ENCODE data around the gene MYBBP1A. TPM values are rescaled to one million over a fixed set of nuclear protein-coding genes. Genes with fewer than 3 reads are reported as not detected.

Gene MYBBP1A
- total and polyA plus RNA-seq, 2 of the 13 experiments (the other 11 are each of a cell fraction or from before 2014, with no cell fraction given) = 18.6 to 54.8 TPM

DNA sequence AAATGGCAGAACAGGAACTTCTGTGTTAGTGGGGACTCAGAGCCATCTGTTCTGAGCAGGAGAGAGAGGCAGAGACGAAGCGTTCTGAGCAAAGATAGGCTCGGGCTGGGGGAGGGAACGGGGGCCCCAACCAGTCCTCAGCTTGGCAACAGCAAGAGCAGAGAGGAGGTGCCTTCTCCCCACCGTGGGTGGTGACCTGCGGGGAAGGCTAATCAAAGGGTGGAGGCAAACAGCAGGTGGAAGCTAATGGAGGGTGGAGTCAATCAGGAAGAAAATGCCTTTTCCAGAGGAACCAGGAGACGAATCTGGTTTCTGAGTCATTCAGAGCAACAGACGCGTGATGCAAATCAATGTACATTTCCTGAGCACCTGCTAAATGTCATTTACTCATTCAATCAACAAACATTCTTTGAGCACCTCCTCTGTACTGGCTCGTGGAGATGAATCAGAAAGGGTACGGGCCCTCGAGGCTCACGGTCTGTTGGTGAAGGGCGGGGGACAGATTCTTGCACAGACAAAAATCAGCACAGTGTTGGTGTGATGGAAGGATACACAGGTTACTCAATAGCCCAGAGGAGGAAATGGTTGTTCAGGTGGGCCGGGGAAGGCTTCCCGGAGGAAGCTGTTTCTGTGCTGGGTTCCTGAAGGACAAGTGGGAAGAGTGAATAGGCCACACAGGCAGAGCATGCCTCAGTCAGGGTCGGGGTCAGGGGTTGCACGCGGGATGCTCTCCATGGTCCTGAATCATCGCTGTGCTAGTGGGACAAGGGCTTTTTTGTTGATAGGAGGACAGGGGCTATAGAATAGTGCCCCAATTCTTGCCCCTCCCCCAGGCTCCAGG, 62.2 kb downstream of the MYBBP1A start (continued):
- TF ChIP-seq, protein P1, sequence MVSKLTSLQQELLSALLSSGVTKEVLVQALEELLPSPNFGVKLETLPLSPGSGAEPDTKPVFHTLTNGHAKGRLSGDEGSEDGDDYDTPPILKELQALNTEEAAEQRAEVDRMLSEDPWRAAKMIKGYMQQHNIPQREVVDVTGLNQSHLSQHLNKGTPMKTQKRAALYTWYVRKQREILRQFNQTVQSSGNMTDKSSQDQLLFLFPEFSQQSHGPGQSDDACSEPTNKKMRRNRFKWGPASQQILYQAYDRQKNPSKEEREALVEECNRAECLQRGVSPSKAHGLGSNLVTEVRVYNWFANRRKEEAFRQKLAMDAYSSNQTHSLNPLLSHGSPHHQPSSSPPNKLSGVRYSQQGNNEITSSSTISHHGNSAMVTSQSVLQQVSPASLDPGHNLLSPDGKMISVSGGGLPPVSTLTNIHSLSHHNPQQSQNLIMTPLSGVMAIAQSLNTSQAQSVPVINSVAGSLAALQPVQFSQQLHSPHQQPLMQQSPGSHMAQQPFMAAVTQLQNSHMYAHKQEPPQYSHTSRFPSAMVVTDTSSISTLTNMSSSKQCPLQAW (CRISPR knock-in tag; IDR thresholded peaks at IDR 0.05) = no peak
- TF ChIP-seq ZNF629 (CRISPR knock-in tag; conservative IDR thresholded peaks at IDR 0.05) (no peak), KLF16 (CRISPR knock-in tag; IDR thresholded peaks at IDR 0.05) (peak in 1 of 2 experiments; percentile 96; a peak in 2 of 4 replicates), PHF21A (CRISPR knock-in tag; IDR thresholded peaks at IDR 0.05) (no peak), ZMYM3 (CRISPR knock-in tag; IDR thresholded peaks at IDR 0.05) (no peak), ZNF7 (CRISPR knock-in tag; IDR thresholded peaks at IDR 0.05) (peak; percentile 46; the same call in 1 of the 2 replicates), SYNCRIP (IDR thresholded peaks at IDR 0.05; ENCODE audit: insufficient read depth, low read depth, low read length) (no peak), ZSCAN30 (CRISPR knock-in tag; IDR thresholded peaks at IDR 0.05) (peak; percentile 92; the same call in 1 of the 2 replicates), MAFF (IDR thresholded peaks at IDR 0.05; ENCODE audit: low read depth, low read length) (no peak), ZSCAN25 (CRISPR knock-in tag; IDR thresholded peaks at IDR 0.05) (peak; percentile 66; the same call in 1 of the 2 replicates), ZNF644 (CRISPR knock-in tag; IDR thresholded peaks at IDR 0.05; ENCODE audit: low read depth) (peak; percentile 49; the same call in 1 of the 2 replicates), SMC3 (IDR thresholded peaks at IDR 0.05; ENCODE audit: low read length) (no peak), ZNF83 (CRISPR knock-in tag; IDR thresholded peaks at IDR 0.05; ENCODE audit: borderline replicate concordance) (peak; percentile 75; the same call in 1 of the 2 replicates)
- TF ChIP-seq, protein P2, sequence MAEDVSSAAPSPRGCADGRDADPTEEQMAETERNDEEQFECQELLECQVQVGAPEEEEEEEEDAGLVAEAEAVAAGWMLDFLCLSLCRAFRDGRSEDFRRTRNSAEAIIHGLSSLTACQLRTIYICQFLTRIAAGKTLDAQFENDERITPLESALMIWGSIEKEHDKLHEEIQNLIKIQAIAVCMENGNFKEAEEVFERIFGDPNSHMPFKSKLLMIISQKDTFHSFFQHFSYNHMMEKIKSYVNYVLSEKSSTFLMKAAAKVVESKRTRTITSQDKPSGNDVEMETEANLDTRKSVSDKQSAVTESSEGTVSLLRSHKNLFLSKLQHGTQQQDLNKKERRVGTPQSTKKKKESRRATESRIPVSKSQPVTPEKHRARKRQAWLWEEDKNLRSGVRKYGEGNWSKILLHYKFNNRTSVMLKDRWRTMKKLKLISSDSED (CRISPR knock-in tag; IDR thresholded peaks at IDR 0.05) = no peak
- TF ChIP-seq, protein P3, sequence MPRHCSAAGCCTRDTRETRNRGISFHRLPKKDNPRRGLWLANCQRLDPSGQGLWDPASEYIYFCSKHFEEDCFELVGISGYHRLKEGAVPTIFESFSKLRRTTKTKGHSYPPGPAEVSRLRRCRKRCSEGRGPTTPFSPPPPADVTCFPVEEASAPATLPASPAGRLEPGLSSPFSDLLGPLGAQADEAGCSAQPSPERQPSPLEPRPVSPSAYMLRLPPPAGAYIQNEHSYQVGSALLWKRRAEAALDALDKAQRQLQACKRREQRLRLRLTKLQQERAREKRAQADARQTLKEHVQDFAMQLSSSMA (CRISPR knock-in tag; IDR thresholded peaks at IDR 0.05) = no peak
- TF ChIP-seq, protein P4, sequence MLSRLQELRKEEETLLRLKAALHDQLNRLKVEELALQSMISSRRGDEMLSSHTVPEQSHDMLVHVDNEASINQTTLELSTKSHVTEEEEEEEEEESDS (CRISPR knock-in tag; IDR thresholded peaks at IDR 0.05; ENCODE audit: borderline replicate concordance) = peak; percentile 59; the same call in 1 of the 2 replicates
- TF ChIP-seq, protein P5, sequence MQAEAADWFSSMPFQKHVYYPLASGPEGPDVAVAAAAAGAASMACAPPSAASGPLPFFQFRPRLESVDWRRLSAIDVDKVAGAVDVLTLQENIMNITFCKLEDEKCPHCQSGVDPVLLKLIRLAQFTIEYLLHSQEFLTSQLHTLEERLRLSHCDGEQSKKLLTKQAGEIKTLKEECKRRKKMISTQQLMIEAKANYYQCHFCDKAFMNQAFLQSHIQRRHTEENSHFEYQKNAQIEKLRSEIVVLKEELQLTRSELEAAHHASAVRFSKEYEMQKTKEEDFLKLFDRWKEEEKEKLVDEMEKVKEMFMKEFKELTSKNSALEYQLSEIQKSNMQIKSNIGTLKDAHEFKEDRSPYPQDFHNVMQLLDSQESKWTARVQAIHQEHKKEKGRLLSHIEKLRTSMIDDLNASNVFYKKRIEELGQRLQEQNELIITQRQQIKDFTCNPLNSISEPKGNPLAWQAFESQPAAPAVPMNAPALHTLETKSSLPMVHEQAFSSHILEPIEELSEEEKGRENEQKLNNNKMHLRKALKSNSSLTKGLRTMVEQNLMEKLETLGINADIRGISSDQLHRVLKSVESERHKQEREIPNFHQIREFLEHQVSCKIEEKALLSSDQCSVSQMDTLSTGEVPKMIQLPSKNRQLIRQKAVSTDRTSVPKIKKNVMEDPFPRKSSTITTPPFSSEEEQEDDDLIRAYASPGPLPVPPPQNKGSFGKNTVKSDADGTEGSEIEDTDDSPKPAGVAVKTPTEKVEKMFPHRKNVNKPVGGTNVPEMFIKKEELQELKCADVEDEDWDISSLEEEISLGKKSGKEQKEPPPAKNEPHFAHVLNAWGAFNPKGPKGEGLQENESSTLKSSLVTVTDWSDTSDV (CRISPR knock-in tag; IDR thresholded peaks at IDR 0.05) = no peak
- TF ChIP-seq, protein P6, sequence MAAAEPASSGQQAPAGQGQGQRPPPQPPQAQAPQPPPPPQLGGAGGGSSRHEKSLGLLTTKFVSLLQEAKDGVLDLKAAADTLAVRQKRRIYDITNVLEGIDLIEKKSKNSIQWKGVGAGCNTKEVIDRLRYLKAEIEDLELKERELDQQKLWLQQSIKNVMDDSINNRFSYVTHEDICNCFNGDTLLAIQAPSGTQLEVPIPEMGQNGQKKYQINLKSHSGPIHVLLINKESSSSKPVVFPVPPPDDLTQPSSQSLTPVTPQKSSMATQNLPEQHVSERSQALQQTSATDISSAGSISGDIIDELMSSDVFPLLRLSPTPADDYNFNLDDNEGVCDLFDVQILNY (CRISPR knock-in tag; conservative IDR thresholded peaks at IDR 0.05) = no peak
- TF ChIP-seq, protein P7, sequence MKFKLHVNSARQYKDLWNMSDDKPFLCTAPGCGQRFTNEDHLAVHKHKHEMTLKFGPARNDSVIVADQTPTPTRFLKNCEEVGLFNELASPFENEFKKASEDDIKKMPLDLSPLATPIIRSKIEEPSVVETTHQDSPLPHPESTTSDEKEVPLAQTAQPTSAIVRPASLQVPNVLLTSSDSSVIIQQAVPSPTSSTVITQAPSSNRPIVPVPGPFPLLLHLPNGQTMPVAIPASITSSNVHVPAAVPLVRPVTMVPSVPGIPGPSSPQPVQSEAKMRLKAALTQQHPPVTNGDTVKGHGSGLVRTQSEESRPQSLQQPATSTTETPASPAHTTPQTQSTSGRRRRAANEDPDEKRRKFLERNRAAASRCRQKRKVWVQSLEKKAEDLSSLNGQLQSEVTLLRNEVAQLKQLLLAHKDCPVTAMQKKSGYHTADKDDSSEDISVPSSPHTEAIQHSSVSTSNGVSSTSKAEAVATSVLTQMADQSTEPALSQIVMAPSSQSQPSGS (CRISPR knock-in tag; IDR thresholded peaks at IDR 0.05) = peak; percentile 70; the same call in 1 of the 2 replicates
